MM.1S (cell line): ENCODE results near the gene CNNM4.

Experiments used
- DNase-seq: peaks from one replicate; pipeline ENCODE4 v3.0.0-alpha.2; 2015
- H2AFZ ChIP-seq: fragments of 300-600 bp; sonication (generic); 2 replicates; pipeline ENCODE4 v1.6.0; 2016; ENCODE audit warnings: antibody characterized with exemption, low read length
- H3F3A ChIP-seq: fragments of 300-600 bp; sonication (generic); 2 replicates; pipeline ENCODE4 v1.6.1; 2016; ENCODE audit warnings: mild to moderate bottlenecking, antibody characterized with exemption, low read length, moderate library complexity, mixed read lengths; ENCODE audit not compliant: insufficient read depth
- H3K27ac ChIP-seq: fragments of 300-600 bp; sonication (generic); 2 replicates; pipeline ENCODE4 v1.5.1; 2016; ENCODE audit warnings: mild to moderate bottlenecking, low read length
- H3K27me3 ChIP-seq: fragments of 300-600 bp; sonication (generic); replicated peaks from 2 replicates; pipeline ENCODE4 v1.6.0; 2016; ENCODE audit warnings: low read length; ENCODE audit not compliant: insufficient read depth
- H3K36me3 ChIP-seq: fragments of 300-600 bp; sonication (generic); replicated peaks from 2 replicates; pipeline ENCODE4 v1.6.1; 2016; ENCODE audit warnings: mild to moderate bottlenecking, low read length, mixed read lengths; ENCODE audit not compliant: insufficient read depth
- H3K4me1 ChIP-seq: fragments of 300-600 bp; sonication (generic); 2 replicates; pipeline ENCODE4 v1.6.1; 2016; ENCODE audit warnings: low read length, mixed read lengths
- H3K4me2 ChIP-seq: fragments of 300-600 bp; sonication (generic); 2 replicates; pipeline ENCODE4 v1.6.0; 2016; ENCODE audit warnings: low read depth, low read length
- H3K4me3 ChIP-seq: fragments of 300-600 bp; sonication (generic); 2 replicates; pipeline ENCODE4 v1.5.1; 2016; ENCODE audit warnings: low read length, mixed read lengths
- H3K79me2 ChIP-seq: fragments of 300-600 bp; sonication (generic); 2 replicates; pipeline ENCODE4 v1.6.1; 2016; ENCODE audit warnings: mixed run types, low read length, mixed read lengths
- H3K9ac ChIP-seq: fragments of 300-600 bp; sonication (generic); 2 replicates; pipeline ENCODE4 v1.6.1; 2016; ENCODE audit warnings: low read length, mixed read lengths
- H3K9me2 ChIP-seq: fragments of 300-600 bp; sonication (generic); replicated peaks from 2 replicates; pipeline ENCODE4 v1.6.1; 2016; ENCODE audit warnings: mild to moderate bottlenecking, low read length, mixed read lengths; ENCODE audit not compliant: insufficient read depth
- H3K9me3 ChIP-seq: fragments of 300-600 bp; sonication (generic); replicated peaks from 2 replicates; pipeline ENCODE4 v1.6.1; 2016; ENCODE audit warnings: mild to moderate bottlenecking, low read length, mixed read lengths; ENCODE audit not compliant: insufficient read depth
- H4K20me1 ChIP-seq: fragments of 300-600 bp; sonication (generic); 2 replicates; pipeline ENCODE4 v1.6.1; 2016; ENCODE audit warnings: mild to moderate bottlenecking, low read length, moderate library complexity, mixed read lengths; ENCODE audit not compliant: insufficient read depth
- CTCF ChIP-seq: fragments of 300-600 bp; sonication (generic); IDR thresholded peaks from 2 replicates; pipeline ENCODE4 v1.5.1; 2016; ENCODE audit warnings: antibody characterized with exemption, low read length, mixed read lengths
- EZH2 ChIP-seq: fragments of 300-600 bp; sonication (generic); optimal IDR thresholded peaks from 2 replicates; pipeline ENCODE3; 2017; ENCODE audit warnings: low read depth, mild to moderate bottlenecking, antibody characterized with exemption, low read length, mixed read lengths
- EZH2phosphoT487 ChIP-seq: fragments of 300-600 bp; sonication (generic); IDR thresholded peaks from 2 replicates; pipeline ENCODE4 v1.6.1; 2018; ENCODE audit warnings: antibody characterized with exemption, low read length

The CNNM4 gene

DNA sequence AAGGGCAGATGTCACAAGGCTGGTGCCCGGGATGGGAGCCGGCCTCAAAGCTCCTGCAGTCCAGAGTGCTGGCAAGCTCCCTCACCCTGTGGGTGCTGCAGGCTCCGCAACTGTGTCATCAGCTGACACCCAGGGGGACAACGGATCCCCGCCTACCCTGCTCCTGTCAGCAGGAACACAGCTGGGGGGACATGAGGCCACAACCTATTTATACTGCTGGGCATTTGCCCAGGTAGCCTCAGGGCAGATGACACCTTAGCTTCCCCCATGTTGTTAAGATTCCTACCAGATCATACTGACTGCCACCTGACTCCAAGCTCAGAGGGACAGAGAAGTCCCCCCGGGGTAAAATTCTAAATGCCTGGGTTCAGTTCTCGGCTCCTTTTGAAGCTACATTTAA, 81.9 kb downstream of the CNNM4 start:
- peaks cover 27% of the 10 kb centered on the region for H3K4me1 ChIP-seq
- no peak overlapping the region for H3K4me2 ChIP-seq
- peaks cover 19% of the 10 kb centered on the region; the same call in 1 of the 2 replicates for H3F3A ChIP-seq
- H3K9ac ChIP-seq = no peak overlapping the region
- H3K27me3 ChIP-seq = no peaks in the 10 kb centered on the region
- H3K36me3 ChIP-seq = 0 out of 2 replicates have a peak, but pooled peaks cover 4% of the 10 kb centered on the region
- no peak for DNase-seq
- no peak overlapping the region for H2AFZ ChIP-seq
- TF ChIP-seq EZH2 = no peak
- TF ChIP-seq CTCF = no peak
- H4K20me1 ChIP-seq = no peaks in the 10 kb centered on the region
- H3K79me2 ChIP-seq = peaks cover 10% of the 10 kb centered on the region; the same call in 1 of the 2 replicates
- no peak overlapping the region for H3K27ac ChIP-seq
- H3K4me3 ChIP-seq = no peak overlapping the region
- H3K9me3 ChIP-seq = no peaks in the 10 kb centered on the region
- no peaks in the 10 kb centered on the region for H3K9me2 ChIP-seq

DNA sequence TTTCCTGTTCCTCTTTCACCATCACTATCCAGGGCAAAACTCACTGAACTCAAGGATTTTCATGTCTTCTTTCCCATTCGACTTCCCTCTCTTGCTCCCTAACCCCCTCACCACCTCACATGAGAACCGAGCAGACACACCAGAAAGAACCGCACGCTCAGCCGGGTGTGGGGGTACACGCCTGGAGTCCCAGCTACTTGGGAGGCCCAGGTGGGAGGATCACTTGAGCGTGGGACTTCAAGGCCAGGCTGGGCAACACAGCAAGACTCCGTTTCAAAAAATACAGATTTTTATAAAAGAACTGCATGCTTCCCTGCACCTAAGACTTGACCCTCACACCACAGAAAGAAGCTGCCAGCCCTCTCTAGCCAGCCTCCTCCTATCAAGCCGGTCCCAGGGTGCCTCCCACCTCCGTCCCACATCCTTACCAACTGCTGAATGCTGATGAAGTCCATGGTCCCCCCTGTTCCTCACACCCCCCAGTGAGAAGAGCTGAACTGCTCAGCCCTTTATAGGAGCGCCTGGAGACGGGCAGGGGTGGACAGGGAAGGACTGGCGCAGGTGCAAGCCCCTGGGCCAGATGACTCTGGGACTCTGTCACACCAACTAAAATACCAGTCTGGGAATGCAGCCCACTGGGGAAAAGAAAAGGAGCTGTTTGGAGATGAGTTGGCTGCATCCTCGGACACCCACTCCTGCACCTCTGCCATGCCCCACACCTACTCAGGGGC, 83.0 kb downstream of the CNNM4 start, which contains the start of gene ANKRD23:
Gene ANKRD23, minus strand, starts transcription at position 484 of the 731 bp plus-strand sequence. Its CDS starts 29 bp downstream, at position 455.
- Histone ChIP-seq H4K20me1 (no peaks in the 10 kb centered on the region), H3K27me3 (no peaks in the 10 kb centered on the region), H3K4me2 (no peak within 1 kb of the TSS), H3K36me3 (0 out of 2 replicates have a peak, but pooled peaks cover 4% of the 10 kb centered on the region), H3K79me2 (peaks cover 10% of the 10 kb centered on the region; the same call in 1 of the 2 replicates), H3K4me1 (peaks cover 35% of the 10 kb centered on the region), H2AFZ (no peak within 1 kb of the TSS), H3F3A (peaks cover 29% of the 10 kb centered on the region), H3K9me3 (no peaks in the 10 kb centered on the region), H3K27ac (no peak within 1 kb of the TSS), H3K9ac (no peak within 1 kb of the TSS), H3K9me2 (no peaks in the 10 kb centered on the region), H3K4me3 (no peak within 1 kb of the TSS)
- DNase-seq = no peak
- no peak for TF ChIP-seq EZH2phosphoT487
- TF ChIP-seq EZH2 = no peak
- TF ChIP-seq CTCF = no peak

- no peaks in the 10 kb centered on the region for H3K9me2 ChIP-seq
- H3K4me2 ChIP-seq = no peak overlapping the region
- H3K36me3 ChIP-seq = 0 out of 2 replicates have a peak, but pooled peaks cover 4% of the 10 kb centered on the region
- H3K4me3 ChIP-seq = no peak overlapping the region
- no peaks in the 10 kb centered on the region for H3K27me3 ChIP-seq
- TF ChIP-seq EZH2 (no peak), EZH2phosphoT487 (no peak), CTCF (no peak)
- H3K9me3 ChIP-seq = no peaks in the 10 kb centered on the region
- no peak for DNase-seq
- peaks cover 30% of the 10 kb centered on the region for H3K4me1 ChIP-seq
- no peaks in the 10 kb centered on the region for H4K20me1 ChIP-seq
- no peak overlapping the region for H3K9ac ChIP-seq
- peaks cover 10% of the 10 kb centered on the region; the same call in 1 of the 2 replicates for H3K79me2 ChIP-seq
- no peak overlapping the region for H2AFZ ChIP-seq
- H3K27ac ChIP-seq = no peak overlapping the region
- H3F3A ChIP-seq = peaks cover 34% of the 10 kb centered on the region
Observed at GRCh38 chr2:96844405-96844808, 83.7 kb downstream of the CNNM4 start.
